HCT116 (cell line): ENCODE measurements around the gene FSIP1. TPM values are rescaled to one million over a fixed set of nuclear protein-coding genes. Genes with fewer than 3 reads are reported as not detected.

Experiments used
- ATAC-seq: fragments of 200-7000 bp; cut with Tn5 transposase; 2 replicates; pipeline ENCODE4 v1.9.1; 2020; ENCODE audit warnings: mild to moderate bottlenecking, moderate library complexity
- BruUV-seq: library from RNA; stranded (reverse); fragments of 400-500 nt; replicated peaks from 2 replicates; lab custom pipeline; 2021; lab: Mats Ljungman, UMichigan
- CTCF ChIA-PET: fragments of 300-600 bp; sonication (Branson Sonifier 250); formaldehyde crosslinking; loops from one replicate; lab custom pipeline; 2021; ENCODE audit warnings: antibody characterized with exemption; lab: Charles Lee
- POLR2A ChIA-PET: fragments of 300-600, 350-600 bp; sonication (Branson Sonifier 250); formaldehyde crosslinking; loops from one replicate; lab custom pipeline; 2021; ENCODE audit warnings: antibody characterized with exemption; lab: Charles Lee
- RAD21 ChIA-PET, 2 experiments: fragments of 300-600 bp; sonication (Branson Sonifier 250); formaldehyde crosslinking; loops; one replicate each; lab custom pipeline; 2023; ENCODE audit warnings: low total read pairs in 2 of 2; ENCODE audit not compliant: uncharacterized antibody in 2 of 2, unreplicated experiment in 2 of 2, low non-redundant PET in 1 of 2; lab: Charles Lee
- DNase-seq: peaks from one replicate; pipeline ENCODE4 v3.0.0-alpha.2; 2010; ENCODE audit warnings: low read depth, low spot score
- H2AFZ ChIP-seq: fragments of 200-600 bp; shearing (Covaris generic), sonication (generic); 2 replicates; pipeline ENCODE4 v1.6.1; 2017; ENCODE audit warnings: low read depth, mixed run types, mixed read lengths, antibody characterized with exemption, low read length; ENCODE audit not compliant: poor library complexity, severe bottlenecking
- H3K27ac ChIP-seq: 2 replicates; pipeline ENCODE4 v1.5.1; 2012; ENCODE audit warnings: low read depth, low read length
- H3K27me3 ChIP-seq: fragments of 200-600 bp; sonication (generic); 2 replicates; pipeline ENCODE4 v1.6.1; 2016; ENCODE audit warnings: mixed run types, low read length, mixed read lengths; ENCODE audit not compliant: insufficient read depth
- H3K36me3 ChIP-seq, 2 experiments: fragments of 200-500 bp in 1 of 2; fragments of 200-600 bp in 1 of 2; sonication (Bioruptor generic) in 1 of 2; sonication (generic) in 1 of 2; 2 replicates each; pipeline versions ENCODE4 v1.5.1 to v1.6.1; 2014 to 2016; ENCODE audit warnings: low read length in 2 of 2, inconsistent platforms in 1 of 2, mixed read lengths in 1 of 2, mixed run types in 1 of 2; ENCODE audit not compliant: insufficient read depth in 2 of 2, control insufficient read depth in 1 of 2
- H3K4me1 ChIP-seq, 2 experiments: fragments of 200-600 bp in 1 of 2; sonication (generic) in 1 of 2; 2 replicates each; pipeline versions ENCODE4 v1.5.1 to v1.6.1; 2012 to 2017; ENCODE audit warnings: low read length in 2 of 2, inconsistent platforms in 1 of 2, mild to moderate bottlenecking in 1 of 2, mixed read lengths in 1 of 2, mixed run types in 1 of 2, moderate library complexity in 1 of 2; ENCODE audit not compliant: insufficient read depth in 2 of 2, control insufficient read depth in 1 of 2
- H3K4me2 ChIP-seq: fragments of 200-600 bp; sonication (generic); 2 replicates; pipeline ENCODE4 v1.6.1; 2017; ENCODE audit warnings: mixed run types, low read length, mixed read lengths
- H3K4me3 ChIP-seq, 2 experiments: fragments of 200-600 bp in 1 of 2; sonication (generic) in 1 of 2; replicated peaks in 1 of 2; 2 replicates each; pipeline ENCODE4 v1.5.1; 2011 to 2016; ENCODE audit warnings: low read length in 2 of 2, control low read depth in 1 of 2, low read depth in 1 of 2, mild to moderate bottlenecking in 1 of 2, mixed read lengths in 1 of 2, mixed run types in 1 of 2
- H3K79me2 ChIP-seq: fragments of 200-600 bp; sonication (generic); 2 replicates; pipeline ENCODE4 v1.6.1; 2017; ENCODE audit warnings: mild to moderate bottlenecking, mixed run types, low read length, moderate library complexity, mixed read lengths; ENCODE audit not compliant: insufficient read depth
- H3K9ac ChIP-seq: fragments of 200-600 bp; sonication (generic); 2 replicates; pipeline ENCODE4 v1.6.1; 2016; ENCODE audit warnings: low read length, mixed read lengths
- H3K9me2 ChIP-seq: fragments of 200-600 bp; sonication (generic), shearing (Covaris generic); 2 replicates; pipeline ENCODE4 v1.6.1; 2017; ENCODE audit warnings: mixed run types, mild to moderate bottlenecking, moderate library complexity; ENCODE audit not compliant: insufficient read depth
- H3K9me3 ChIP-seq, 2 experiments: fragments of 200-500 bp in 1 of 2; fragments of 200-600 bp in 1 of 2; sonication (Bioruptor generic) in 1 of 2; sonication (generic) in 1 of 2; 2 replicates each; pipeline ENCODE4 v1.6.1; 2014 to 2017; ENCODE audit warnings: low read length in 2 of 2, mixed read lengths in 2 of 2, inconsistent platforms in 1 of 2, low read depth in 1 of 2, mild to moderate bottlenecking in 1 of 2, mixed run types in 1 of 2, moderate library complexity in 1 of 2; ENCODE audit not compliant: control insufficient read depth in 1 of 2, insufficient read depth in 1 of 2
- H4K20me1 ChIP-seq: fragments of 200-600 bp; sonication (generic), shearing (Covaris generic); 2 replicates; pipeline ENCODE4 v1.6.1; 2017; ENCODE audit warnings: mixed run types, mild to moderate bottlenecking, moderate library complexity; ENCODE audit not compliant: insufficient read depth
- EZH2 ChIP-seq: fragments of 200-600 bp; sonication (generic); IDR thresholded peaks from 2 replicates; pipeline ENCODE4 v1.6.1; 2017; ENCODE audit warnings: antibody characterized with exemption, mixed run types
- POLR2A ChIP-seq: IDR thresholded peaks from 2 replicates; pipeline ENCODE4 v1.7.0; 2011; ENCODE audit warnings: borderline replicate concordance; ENCODE audit not compliant: insufficient read depth, insufficient read length; ENCODE audit errors: extremely low read depth
- POLR2AphosphoS5 ChIP-seq: IDR thresholded peaks from 2 replicates; pipeline ENCODE4 v1.6.1; 2011; ENCODE audit warnings: mild to moderate bottlenecking, low read depth, low read length, moderate library complexity
- RAD21 ChIP-seq: IDR thresholded peaks from 2 replicates; pipeline ENCODE4 v1.6.1; 2012; ENCODE audit warnings: low read depth, mild to moderate bottlenecking
- REST ChIP-seq: IDR thresholded peaks from 2 replicates; pipeline ENCODE4 v1.6.1; 2012; ENCODE audit warnings: low read depth
- intact Hi-C: fragments of 100-400 bp; cut with micrococcal nuclease; formaldehyde crosslinking; loops from 2 replicates; pipeline ENCODE4 v1.10.0; 2022
- total RNA-seq: library from RNA; stranded (reverse); gene quantifications from one replicate; pipeline ENCODE4 v1.2.1, GENCODE V29; 2021; ENCODE audit not compliant: unreplicated experiment
- TF ChIP-seq, protein P1 (sequence below): IDR thresholded peaks from 2 replicates; pipeline ENCODE4 v1.6.1; 2012
- TF ChIP-seq, protein P2 (sequence below), 3 experiments: fragments of 200-600 bp in 1 of 3; sonication (generic) in 1 of 3; IDR thresholded peaks in 2 of 3; conservative IDR thresholded peaks in 1 of 3; 2 replicates each; pipeline ENCODE4 v1.5.1; 2012 to 2017; ENCODE audit warnings: low read depth in 2 of 3, low read length in 2 of 3, antibody characterized with exemption in 1 of 3, borderline replicate concordance in 1 of 3, control low read depth in 1 of 3, mild to moderate bottlenecking in 1 of 3, mixed read lengths in 1 of 3, mixed run types in 1 of 3, moderate library complexity in 1 of 3; ENCODE audit not compliant: insufficient read depth in 1 of 3

Gene FSIP1
- total RNA-seq, 1 experiment from 2014 or later: 0.42 TPM

DNA sequence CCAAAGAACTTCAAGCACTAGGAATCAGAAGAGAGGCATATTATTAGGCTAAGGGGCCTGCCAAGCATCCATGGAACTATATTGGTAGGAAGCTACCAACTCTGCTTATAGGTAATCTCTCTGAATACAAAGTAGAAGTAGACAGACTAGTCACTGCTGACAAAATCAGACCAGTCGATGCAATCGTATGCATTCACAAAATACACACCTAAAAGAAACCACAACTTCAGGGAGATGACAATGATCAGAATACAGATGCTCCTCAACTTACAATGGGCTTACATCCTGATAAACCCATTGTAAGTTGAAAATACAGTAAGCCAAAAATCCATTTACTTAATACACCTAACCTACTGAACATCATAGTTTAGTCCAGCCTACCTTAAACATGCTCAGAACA, 94.7 kb downstream of the FSIP1 start (continued):
- TF ChIP-seq, protein P1, sequence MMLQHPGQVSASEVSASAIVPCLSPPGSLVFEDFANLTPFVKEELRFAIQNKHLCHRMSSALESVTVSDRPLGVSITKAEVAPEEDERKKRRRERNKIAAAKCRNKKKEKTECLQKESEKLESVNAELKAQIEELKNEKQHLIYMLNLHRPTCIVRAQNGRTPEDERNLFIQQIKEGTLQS: no peak
- TF ChIP-seq EZH2 (no peak), POLR2A (no peak), RAD21 (no peak), REST (no peak)

DNA sequence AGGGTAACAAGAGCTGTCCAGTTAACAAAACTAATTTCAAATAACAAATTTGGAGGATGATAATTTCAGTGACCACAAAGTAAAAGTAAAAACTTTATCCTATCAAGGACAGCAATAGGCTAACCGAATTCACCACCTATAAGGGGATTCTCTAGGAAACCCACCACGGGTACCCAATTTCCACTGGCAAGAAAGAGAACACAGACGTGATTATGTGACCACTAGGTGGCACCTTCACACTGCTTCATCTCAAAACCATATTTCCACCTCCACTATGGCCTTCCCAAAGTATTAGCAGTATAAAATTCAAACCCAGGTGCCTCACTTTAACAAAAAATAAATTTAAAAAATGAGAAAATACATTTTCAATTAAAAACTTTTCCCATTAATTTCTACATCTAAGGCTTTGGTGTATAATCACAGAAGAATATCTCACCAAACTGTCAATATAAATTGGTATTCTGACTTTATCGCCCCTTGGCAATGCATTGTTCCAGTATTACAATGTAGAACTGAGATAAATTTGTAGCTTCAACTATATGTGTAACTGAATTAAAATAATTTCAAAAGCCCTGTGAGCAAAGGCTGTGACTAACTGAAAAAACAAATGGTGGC, 96.5 kb downstream of the FSIP1 start:
- H3K9me3 ChIP-seq: no peaks in the 10 kb centered on the region
- no peak overlapping the region for H3K27ac ChIP-seq
- H3K36me3 ChIP-seq: no peaks in the 10 kb centered on the region
- no TSS peak for BruUV-seq
- no peak overlapping the region for H3K9ac ChIP-seq
- POLR2A ChIA-PET: no interaction called here
- no peaks in the 10 kb centered on the region for H3K79me2 ChIP-seq
- H3K4me3 ChIP-seq: no peak overlapping the region
- H2AFZ ChIP-seq: peak overlapping the region; percentile 16
- no peak overlapping the region for H3K4me2 ChIP-seq
- TF ChIP-seq POLR2AphosphoS5: no peak
- TF ChIP-seq RAD21: peak; percentile 74
- TF ChIP-seq, protein P2, sequence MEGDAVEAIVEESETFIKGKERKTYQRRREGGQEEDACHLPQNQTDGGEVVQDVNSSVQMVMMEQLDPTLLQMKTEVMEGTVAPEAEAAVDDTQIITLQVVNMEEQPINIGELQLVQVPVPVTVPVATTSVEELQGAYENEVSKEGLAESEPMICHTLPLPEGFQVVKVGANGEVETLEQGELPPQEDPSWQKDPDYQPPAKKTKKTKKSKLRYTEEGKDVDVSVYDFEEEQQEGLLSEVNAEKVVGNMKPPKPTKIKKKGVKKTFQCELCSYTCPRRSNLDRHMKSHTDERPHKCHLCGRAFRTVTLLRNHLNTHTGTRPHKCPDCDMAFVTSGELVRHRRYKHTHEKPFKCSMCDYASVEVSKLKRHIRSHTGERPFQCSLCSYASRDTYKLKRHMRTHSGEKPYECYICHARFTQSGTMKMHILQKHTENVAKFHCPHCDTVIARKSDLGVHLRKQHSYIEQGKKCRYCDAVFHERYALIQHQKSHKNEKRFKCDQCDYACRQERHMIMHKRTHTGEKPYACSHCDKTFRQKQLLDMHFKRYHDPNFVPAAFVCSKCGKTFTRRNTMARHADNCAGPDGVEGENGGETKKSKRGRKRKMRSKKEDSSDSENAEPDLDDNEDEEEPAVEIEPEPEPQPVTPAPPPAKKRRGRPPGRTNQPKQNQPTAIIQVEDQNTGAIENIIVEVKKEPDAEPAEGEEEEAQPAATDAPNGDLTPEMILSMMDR (IDR thresholded peaks at IDR 0.05 in 2 of 3, conservative IDR thresholded peaks at IDR 0.05 in 1 of 3; ENCODE audit: borderline replicate concordance in 1 of 3, insufficient read depth in 1 of 3, low read depth in 2 of 3, low read length in 2 of 3): peak; percentile 55 to 83 (median 76); a peak in 5 of 6 replicates
- ATAC-seq: peak; percentile 72
- no peaks in the 10 kb centered on the region for H4K20me1 ChIP-seq
- RAD21 ChIA-PET: interaction anchor here (0.7 to 1.2 kb wide), 5 partner anchors 71 to 481 kb away, joined by 3 to 14 read pairs (median 4); no protein-coding TSS in a partner anchor
- CTCF ChIA-PET: interaction anchor here (0.7 to 2.8 kb wide), 13 partner anchors 11 to 1208 kb away, joined by 3 to 91 read pairs (median 3); partner anchors contain the start of genes FSIP1 and VPS18
- intact Hi-C loops: loop anchor here (1.0 to 10.0 kb wide), 3 partner anchors 189 to 629 kb away; no protein-coding TSS in a partner anchor
- no peaks in the 10 kb centered on the region for H3K9me2 ChIP-seq
- H3K27me3 ChIP-seq: no peaks in the 10 kb centered on the region
- DNase-seq: peak; percentile 37
- H3K4me1 ChIP-seq: no peaks in the 10 kb centered on the region
